GM12873 (cell line): ENCODE measurements around the gene SLC1A2.

Experiments used
- CTCF ChIP-seq: IDR thresholded peaks from 2 replicates; pipeline ENCODE4 v1.5.1; 2012; ENCODE audit warnings: low read depth, mild to moderate bottlenecking, moderate library complexity, low read length, control low read depth; ENCODE audit not compliant: insufficient read depth; ENCODE audit errors: missing control alignments

Gene SLC1A2

GRCh38 chr11:35256296-35256695 lies 163.1 kb downstream of the SLC1A2 start:
- no peak for TF ChIP-seq CTCF

DNA sequence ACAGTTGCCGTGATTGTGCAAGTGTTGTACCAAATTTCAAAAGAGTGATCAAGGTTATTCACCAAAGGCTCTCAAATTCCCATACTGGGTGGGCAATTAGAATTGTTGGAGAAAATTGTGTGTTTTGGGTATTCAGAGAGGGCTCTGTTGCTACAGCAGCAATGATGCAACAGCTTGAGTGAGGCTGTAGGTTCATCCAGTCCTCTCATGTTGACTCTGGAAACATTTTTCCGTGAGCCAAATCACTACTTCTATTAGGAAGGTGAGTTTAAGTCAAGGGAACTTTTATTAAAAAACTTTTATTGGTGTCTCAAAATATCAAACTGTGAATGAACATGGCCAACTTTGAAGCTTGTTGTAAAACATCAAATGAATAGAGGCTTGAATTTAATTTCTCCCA lies 163.8 kb downstream of the SLC1A2 start:
- no peak for TF ChIP-seq CTCF

GRCh38 chr11:35253237-35253636 lies 166.1 kb downstream of the SLC1A2 start:
- TF ChIP-seq CTCF = no peak

DNA sequence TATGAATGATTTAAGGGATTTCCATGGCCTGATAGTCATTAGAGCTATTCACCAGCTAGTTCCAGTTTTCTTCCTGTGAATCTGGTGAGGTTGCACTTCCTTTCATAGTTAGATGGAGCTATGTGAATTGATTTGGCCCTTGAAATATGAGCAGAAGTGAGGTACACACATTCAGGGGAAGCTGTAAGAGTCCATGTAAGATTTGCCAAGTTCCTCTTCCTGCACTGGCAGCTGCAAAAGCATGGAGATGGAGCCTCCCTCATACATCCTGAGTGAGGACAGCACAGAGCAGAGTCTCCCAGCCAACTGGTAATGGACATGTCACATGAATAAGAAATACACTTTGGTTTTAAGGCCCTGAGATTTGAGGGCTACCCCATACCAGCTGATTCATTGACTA lies 168.7 kb downstream of the SLC1A2 start:
- TF ChIP-seq CTCF = no peak

GRCh38 chr11:35250192-35250591 lies 169.2 kb downstream of the SLC1A2 start:
- TF ChIP-seq CTCF = no peak

- no peak for TF ChIP-seq CTCF
Observed at GRCh38 chr11:35248558-35249323, 170.6 kb downstream of the SLC1A2 start.

GRCh38 chr11:35247863-35248262 lies 171.5 kb downstream of the SLC1A2 start:
- no peak for TF ChIP-seq CTCF
